GM18502 (cell line): Measurements from ENCODE around the gene ASB12.

ENCODE experiments used
- ATAC-seq: cut with Tn5 transposase; IDR thresholded peaks from one replicate; pipeline ENCODE4 v1.9.1; 2021; ENCODE audit warnings: mild to moderate bottlenecking; ENCODE audit not compliant: unreplicated experiment, poor library complexity

The ASB12 gene

DNA sequence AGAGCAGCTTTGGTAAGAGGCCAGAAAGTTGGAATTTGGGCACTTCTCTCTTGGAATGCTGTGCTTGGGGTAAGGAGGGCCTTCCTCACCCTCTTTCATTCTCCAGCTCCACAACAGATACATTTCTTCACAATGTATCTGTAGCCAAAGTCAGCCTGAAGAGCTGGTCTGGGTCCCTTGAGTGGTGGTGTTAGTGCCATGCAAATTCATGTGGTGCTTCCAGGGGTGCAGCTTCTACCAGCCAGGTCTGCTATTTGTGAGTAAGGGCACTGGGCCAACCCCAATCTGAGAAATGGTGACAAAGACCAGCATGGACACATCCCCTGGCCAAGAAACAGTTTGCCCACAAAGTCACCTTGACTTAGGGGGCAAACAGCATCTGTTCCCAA is 42.7 kb downstream of the ASB12 start:
- no peak for ATAC-seq

DNA sequence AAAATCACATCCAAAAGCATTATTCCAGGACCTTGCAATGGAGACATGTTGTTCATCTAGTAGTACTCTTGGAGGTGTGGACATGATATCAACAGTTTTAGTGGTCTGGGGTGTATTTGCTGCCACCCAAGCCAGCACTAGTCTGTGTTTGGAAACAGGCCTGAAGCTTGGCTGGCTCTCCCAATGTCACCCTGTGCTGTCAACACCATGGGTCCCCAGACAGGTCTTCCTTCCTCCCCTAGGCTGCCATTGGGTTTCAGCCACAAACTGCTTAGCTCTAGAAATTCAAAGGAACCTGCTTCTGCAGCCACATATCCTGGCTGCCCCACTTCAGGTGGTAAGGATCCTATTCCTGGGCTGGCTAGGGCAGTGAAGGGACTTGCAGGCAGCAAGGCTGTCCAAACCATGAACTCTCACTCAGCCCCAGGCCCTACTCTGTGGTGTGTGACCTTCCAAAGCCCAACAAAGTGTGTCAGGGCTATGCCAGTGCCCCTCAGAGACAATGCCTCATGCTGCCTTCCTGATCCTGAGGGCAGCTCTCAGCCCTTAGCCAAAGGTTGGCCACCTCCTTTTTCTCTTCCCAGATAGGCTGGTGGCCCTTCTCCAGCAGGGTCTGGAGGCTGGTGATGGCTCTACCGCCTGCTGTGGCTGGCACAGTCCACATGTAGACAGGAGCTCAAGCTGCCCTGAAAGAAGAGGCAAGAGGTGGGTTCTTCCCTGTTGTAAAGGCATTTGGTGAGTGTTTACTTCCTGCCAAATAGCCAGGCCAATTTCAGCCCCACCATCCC is 43.2 kb downstream of the ASB12 start:
- ATAC-seq = no peak

DNA sequence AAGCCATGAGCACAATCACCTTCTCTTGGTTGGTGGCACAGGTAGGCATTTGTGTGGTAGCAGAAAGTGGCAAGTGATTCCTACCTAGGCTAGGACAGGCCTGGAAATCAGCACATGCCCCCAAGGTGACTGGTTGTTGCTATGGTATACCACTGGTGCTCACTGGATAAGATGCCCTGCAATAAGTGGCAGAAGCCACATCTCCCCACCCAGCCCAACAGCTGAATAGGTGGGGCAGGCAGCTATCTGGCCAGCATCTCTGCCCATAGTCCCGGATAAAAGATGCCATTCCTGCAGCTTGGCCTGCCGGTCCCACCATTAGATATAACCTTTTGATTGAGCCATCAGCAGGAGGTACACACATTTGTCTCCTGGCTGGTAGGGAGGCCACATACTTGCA is 46.0 kb downstream of the ASB12 start:
- no peak for ATAC-seq

DNA sequence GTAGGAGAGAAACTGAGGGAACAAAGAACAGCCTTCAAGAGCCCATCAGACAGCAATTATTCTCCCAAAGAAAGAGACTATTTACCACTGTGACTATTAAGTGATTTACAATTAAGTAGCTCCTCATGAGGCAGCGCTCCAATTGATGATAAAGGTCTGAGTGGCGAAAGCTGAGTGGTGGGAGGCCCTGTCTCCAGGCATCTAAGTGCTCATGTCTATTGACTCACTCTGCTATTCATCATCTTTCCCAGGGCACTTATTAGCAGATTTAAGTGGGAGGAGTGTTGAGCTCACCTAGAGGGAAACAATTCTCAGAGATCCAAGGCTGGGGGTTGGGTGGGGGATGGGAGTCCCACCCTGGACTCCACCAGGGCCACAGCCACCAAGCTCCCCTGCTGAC is 48.2 kb downstream of the ASB12 start:
- no peak for ATAC-seq

DNA sequence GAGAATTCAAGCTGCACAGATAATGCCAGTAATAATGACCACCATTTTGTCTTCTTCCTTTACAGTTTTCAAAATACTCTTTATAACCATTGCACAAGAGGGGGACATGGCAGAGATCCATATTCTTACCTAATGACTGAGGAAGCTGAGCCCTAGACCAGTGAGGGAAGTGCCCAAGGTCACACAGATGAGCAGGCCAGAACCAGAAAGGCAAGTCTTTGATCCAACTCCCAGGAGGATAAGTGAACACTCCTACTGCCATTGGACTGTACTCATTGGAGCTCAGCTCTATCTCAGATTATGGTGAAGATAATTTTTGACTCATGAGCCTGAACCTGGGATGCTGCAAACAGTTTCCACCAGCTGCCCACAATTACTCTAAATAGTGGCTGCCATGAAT is 53.5 kb downstream of the ASB12 start:
- ATAC-seq = no peak
